GM19043 (cell line): ENCODE data around the gene KCNG4.
"Not testable (repeated sequence)": the region's sequence is repeated elsewhere in the genome, so short reads cannot be mapped to it uniquely, and the experiment has no call there.

Experiments
- ATAC-seq: cut with Tn5 transposase; IDR thresholded peaks from one replicate; pipeline ENCODE4 v1.9.1; 2021; ENCODE audit warnings: low read depth; ENCODE audit not compliant: unreplicated experiment

KCNG4 gene

GRCh38 chr16:84237994-84238750 lies 1.6 kb downstream of the KCNG4 start:
- ATAC-seq = no peak

- ATAC-seq = no peak
Observed at GRCh38 chr16:84236671-84237070, 3.1 kb downstream of the KCNG4 start.

- ATAC-seq = no peak
Observed at GRCh38 chr16:84234321-84235241, 5.2 kb downstream of the KCNG4 start.

- ATAC-seq = no peak
Observed at GRCh38 chr16:84233748-84234147, 6.1 kb downstream of the KCNG4 start.

GRCh38 chr16:84232969-84233368 lies 6.8 kb downstream of the KCNG4 start:
- no peak for ATAC-seq

GRCh38 chr16:84232060-84232459 lies 7.8 kb downstream of the KCNG4 start:
- no peak for ATAC-seq

GRCh38 chr16:84229471-84229870 lies 10.3 kb downstream of the KCNG4 start:
- no peak for ATAC-seq

- ATAC-seq = no peak
Observed at GRCh38 chr16:84228256-84228838, 11.5 kb downstream of the KCNG4 start.

- no peak for ATAC-seq
Observed at GRCh38 chr16:84227548-84227947, 12.3 kb downstream of the KCNG4 start.

GRCh38 chr16:84226026-84226425 lies 13.8 kb downstream of the KCNG4 start:
- no peak for ATAC-seq

- ATAC-seq = no peak
Observed at GRCh38 chr16:84225571-84225970, 14.2 kb downstream of the KCNG4 start.

- no peak for ATAC-seq
Observed at GRCh38 chr16:84225126-84225525, 14.7 kb downstream of the KCNG4 start.

- ATAC-seq = no peak
Observed at GRCh38 chr16:84224554-84224953, 15.3 kb downstream of the KCNG4 start.

- ATAC-seq = no peak
Observed at GRCh38 chr16:84223456-84223855, 16.4 kb downstream of the KCNG4 start.

GRCh38 chr16:84220851-84221250 lies 19.0 kb downstream of the KCNG4 start:
- no peak for ATAC-seq

GRCh38 chr16:84218956-84219355 lies 20.9 kb downstream of the KCNG4 start:
- no peak for ATAC-seq

- ATAC-seq = no peak
Observed at GRCh38 chr16:84218176-84218823, 21.5 kb downstream of the KCNG4 start.

- not testable (repeated sequence) for ATAC-seq
Observed at GRCh38 chr16:84216144-84216543, 23.7 kb downstream of the KCNG4 start.

- ATAC-seq = no peak
Observed at GRCh38 chr16:84215531-84215930, 24.3 kb downstream of the KCNG4 start.

GRCh38 chr16:84214451-84215066 lies 25.3 kb downstream of the KCNG4 start:
- ATAC-seq = no peak
